Gastroesophageal sphincter (tissue), 3 donors: ENCODE data around the gene WFDC12.

ENCODE experiments used
- CTCF ChIP-seq, 4 experiments: fragments of 200-600 bp in 2 of 4; fragments of 450-650 bp in 2 of 4; sonication (generic) in 1 of 4; IDR thresholded peaks; one replicate each; pipeline ENCODE4 v1.5.1; 2017 to 2019; ENCODE audit warnings: antibody characterized with exemption in 4 of 4, mild to moderate bottlenecking in 2 of 4, moderate library complexity in 2 of 4
- EP300 ChIP-seq: sonication (generic); formaldehyde crosslinking; IDR thresholded peaks from one replicate; pipeline ENCODE4 v1.6.1; 2017; ENCODE audit warnings: antibody characterized with exemption, mild to moderate bottlenecking
- POLR2A ChIP-seq, 2 donors: fragments of 450-650 bp; IDR thresholded peaks; one replicate each; pipeline ENCODE4 v1.6.1; 2017; ENCODE audit warnings: antibody characterized with exemption in 2 of 2, mild to moderate bottlenecking in 2 of 2, moderate library complexity in 1 of 2
- POLR2AphosphoS5 ChIP-seq: sonication (generic); formaldehyde crosslinking; IDR thresholded peaks from one replicate; pipeline ENCODE4 v1.6.1; 2017; ENCODE audit warnings: antibody characterized with exemption

GRCh38 chr20:45136911-45137310, 12.6 kb upstream of the WFDC12 start:
- TF ChIP-seq CTCF (IDR thresholded peaks at IDR 0.05) = no peak
- TF ChIP-seq POLR2AphosphoS5 = no peak
- TF ChIP-seq POLR2A (IDR thresholded peaks at IDR 0.05) = no peak
- no peak for TF ChIP-seq EP300
